HL-60 (cell line): ENCODE results near the gene MILR1.
"Not testable (repeated sequence)": the region's sequence is repeated elsewhere in the genome, so short reads cannot be mapped to it uniquely, and the experiment has no call there.

Source experiments
- DNase-seq, 2 experiments: peaks; one replicate each; pipeline ENCODE4 v3.0.0-alpha.2; 2010 to 2020; ENCODE audit warnings: low read depth in 1 of 2, low spot score in 1 of 2
- H3K27ac ChIP-seq: fragments of 250-450 bp; sonication (Bioruptor Pico); replicated peaks from 2 replicates; pipeline ENCODE4 v1.5.1; 2020; ENCODE audit warnings: mild to moderate bottlenecking, moderate library complexity
- H3K27me3 ChIP-seq: fragments of 250-450 bp; sonication (Bioruptor Pico); 2 replicates; pipeline ENCODE4 v1.5.1; 2021; ENCODE audit warnings: mild to moderate bottlenecking, moderate library complexity; ENCODE audit not compliant: insufficient read depth, poor library complexity, severe bottlenecking
- H3K4me3 ChIP-seq: replicated peaks from 2 replicates; pipeline ENCODE4 v1.5.1; 2011; ENCODE audit warnings: mild to moderate bottlenecking, control low read depth, low read length; ENCODE audit not compliant: insufficient read depth
- GABPA ChIP-seq: IDR thresholded peaks from 2 replicates; pipeline ENCODE4 v1.6.1; 2012; ENCODE audit warnings: low read depth
- POLR2AphosphoS5 ChIP-seq: IDR thresholded peaks from 2 replicates; pipeline ENCODE4 v1.6.1; 2012; ENCODE audit warnings: low read depth
- REST ChIP-seq: IDR thresholded peaks from 2 replicates; pipeline ENCODE4 v1.6.1; 2012; ENCODE audit warnings: low read depth; ENCODE audit not compliant: insufficient replicate concordance
- SPI1 ChIP-seq: IDR thresholded peaks from 2 replicates; pipeline ENCODE4 v1.6.1; 2012; ENCODE audit warnings: low read depth, mild to moderate bottlenecking, borderline replicate concordance
- TF ChIP-seq, protein P1 (sequence below): IDR thresholded peaks from one replicate; pipeline ENCODE4 v1.5.1; 2011; ENCODE audit warnings: low read length, control low read depth, inconsistent platforms; ENCODE audit not compliant: insufficient read depth

Gene MILR1

GRCh38 chr17:64466019-64466735 is 17.3 kb downstream of the MILR1 start:
- TF ChIP-seq, protein P1, sequence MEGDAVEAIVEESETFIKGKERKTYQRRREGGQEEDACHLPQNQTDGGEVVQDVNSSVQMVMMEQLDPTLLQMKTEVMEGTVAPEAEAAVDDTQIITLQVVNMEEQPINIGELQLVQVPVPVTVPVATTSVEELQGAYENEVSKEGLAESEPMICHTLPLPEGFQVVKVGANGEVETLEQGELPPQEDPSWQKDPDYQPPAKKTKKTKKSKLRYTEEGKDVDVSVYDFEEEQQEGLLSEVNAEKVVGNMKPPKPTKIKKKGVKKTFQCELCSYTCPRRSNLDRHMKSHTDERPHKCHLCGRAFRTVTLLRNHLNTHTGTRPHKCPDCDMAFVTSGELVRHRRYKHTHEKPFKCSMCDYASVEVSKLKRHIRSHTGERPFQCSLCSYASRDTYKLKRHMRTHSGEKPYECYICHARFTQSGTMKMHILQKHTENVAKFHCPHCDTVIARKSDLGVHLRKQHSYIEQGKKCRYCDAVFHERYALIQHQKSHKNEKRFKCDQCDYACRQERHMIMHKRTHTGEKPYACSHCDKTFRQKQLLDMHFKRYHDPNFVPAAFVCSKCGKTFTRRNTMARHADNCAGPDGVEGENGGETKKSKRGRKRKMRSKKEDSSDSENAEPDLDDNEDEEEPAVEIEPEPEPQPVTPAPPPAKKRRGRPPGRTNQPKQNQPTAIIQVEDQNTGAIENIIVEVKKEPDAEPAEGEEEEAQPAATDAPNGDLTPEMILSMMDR = no peak
- TF ChIP-seq GABPA (no peak), REST (no peak), SPI1 (no peak), POLR2AphosphoS5 (no peak)
- no peak overlapping the region for H3K27ac ChIP-seq
- no peak for DNase-seq

GRCh38 chr17:64466834-64467233 is 17.9 kb downstream of the MILR1 start:
- DNase-seq, H3K27ac ChIP-seq, H3K4me3 ChIP-seq, H3K27me3 ChIP-seq: not testable (repeated sequence)

More at GRCh38 chr17:64466019-64466735, 17.3 kb downstream of the MILR1 start:
- H3K27me3 ChIP-seq = no peaks in the 10 kb centered on the region
- H3K4me3 ChIP-seq = no peak overlapping the region

- no peak for DNase-seq
- no peak for TF ChIP-seq SPI1
- TF ChIP-seq POLR2AphosphoS5 = no peak
- TF ChIP-seq GABPA = no peak
- no peak for TF ChIP-seq REST
- TF ChIP-seq, protein P1 = no peak
- Histone ChIP-seq H3K27ac (no peak overlapping the region), H3K4me3 (no peak overlapping the region), H3K27me3 (no peaks in the 10 kb centered on the region)
These were observed 21.7 kb downstream of the MILR1 start for GRCh38 chr17:64470625-64471024.

- Histone ChIP-seq H3K4me3 (no peak overlapping the region), H3K27ac (no peak overlapping the region), H3K27me3 (no peaks in the 10 kb centered on the region)
- DNase-seq = no peak
- TF ChIP-seq, protein P1 = no peak
- TF ChIP-seq POLR2AphosphoS5 (no peak), SPI1 (no peak), REST (no peak), GABPA (no peak)
These were observed 22.5 kb downstream of the MILR1 start for GRCh38 chr17:64471440-64471839.
